GM12873 (cell line): ENCODE results near the gene GNLY.

Source experiments
- TF ChIP-seq, protein P1 (sequence below): IDR thresholded peaks from 2 replicates; pipeline ENCODE4 v1.5.1; 2012; ENCODE audit warnings: low read depth, mild to moderate bottlenecking, moderate library complexity, low read length, control low read depth; ENCODE audit not compliant: insufficient read depth; ENCODE audit errors: missing control alignments

The GNLY gene

DNA sequence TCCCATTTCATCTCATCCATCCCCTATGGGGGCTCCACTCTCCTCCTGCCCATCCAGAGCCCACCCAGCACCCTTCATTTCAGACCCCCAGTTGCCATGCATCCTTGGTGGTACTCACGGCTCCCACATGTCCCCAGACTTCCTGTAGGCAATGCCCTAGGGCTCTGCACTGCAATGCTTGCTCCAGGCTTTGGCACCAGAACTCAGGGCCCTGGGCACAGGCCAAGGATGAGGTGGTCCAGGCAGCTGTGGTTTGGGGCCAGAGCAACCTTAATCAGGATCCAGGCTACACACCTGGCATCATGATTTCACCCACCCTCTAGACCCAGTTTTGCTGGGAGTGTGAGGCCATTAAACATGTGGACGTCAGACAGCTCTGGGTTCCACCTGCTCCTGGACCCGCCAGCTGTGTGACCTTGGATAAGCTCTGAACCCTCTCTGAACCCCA, 26.6 kb upstream of the GNLY start:
- TF ChIP-seq, protein P1, sequence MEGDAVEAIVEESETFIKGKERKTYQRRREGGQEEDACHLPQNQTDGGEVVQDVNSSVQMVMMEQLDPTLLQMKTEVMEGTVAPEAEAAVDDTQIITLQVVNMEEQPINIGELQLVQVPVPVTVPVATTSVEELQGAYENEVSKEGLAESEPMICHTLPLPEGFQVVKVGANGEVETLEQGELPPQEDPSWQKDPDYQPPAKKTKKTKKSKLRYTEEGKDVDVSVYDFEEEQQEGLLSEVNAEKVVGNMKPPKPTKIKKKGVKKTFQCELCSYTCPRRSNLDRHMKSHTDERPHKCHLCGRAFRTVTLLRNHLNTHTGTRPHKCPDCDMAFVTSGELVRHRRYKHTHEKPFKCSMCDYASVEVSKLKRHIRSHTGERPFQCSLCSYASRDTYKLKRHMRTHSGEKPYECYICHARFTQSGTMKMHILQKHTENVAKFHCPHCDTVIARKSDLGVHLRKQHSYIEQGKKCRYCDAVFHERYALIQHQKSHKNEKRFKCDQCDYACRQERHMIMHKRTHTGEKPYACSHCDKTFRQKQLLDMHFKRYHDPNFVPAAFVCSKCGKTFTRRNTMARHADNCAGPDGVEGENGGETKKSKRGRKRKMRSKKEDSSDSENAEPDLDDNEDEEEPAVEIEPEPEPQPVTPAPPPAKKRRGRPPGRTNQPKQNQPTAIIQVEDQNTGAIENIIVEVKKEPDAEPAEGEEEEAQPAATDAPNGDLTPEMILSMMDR = no peak

DNA sequence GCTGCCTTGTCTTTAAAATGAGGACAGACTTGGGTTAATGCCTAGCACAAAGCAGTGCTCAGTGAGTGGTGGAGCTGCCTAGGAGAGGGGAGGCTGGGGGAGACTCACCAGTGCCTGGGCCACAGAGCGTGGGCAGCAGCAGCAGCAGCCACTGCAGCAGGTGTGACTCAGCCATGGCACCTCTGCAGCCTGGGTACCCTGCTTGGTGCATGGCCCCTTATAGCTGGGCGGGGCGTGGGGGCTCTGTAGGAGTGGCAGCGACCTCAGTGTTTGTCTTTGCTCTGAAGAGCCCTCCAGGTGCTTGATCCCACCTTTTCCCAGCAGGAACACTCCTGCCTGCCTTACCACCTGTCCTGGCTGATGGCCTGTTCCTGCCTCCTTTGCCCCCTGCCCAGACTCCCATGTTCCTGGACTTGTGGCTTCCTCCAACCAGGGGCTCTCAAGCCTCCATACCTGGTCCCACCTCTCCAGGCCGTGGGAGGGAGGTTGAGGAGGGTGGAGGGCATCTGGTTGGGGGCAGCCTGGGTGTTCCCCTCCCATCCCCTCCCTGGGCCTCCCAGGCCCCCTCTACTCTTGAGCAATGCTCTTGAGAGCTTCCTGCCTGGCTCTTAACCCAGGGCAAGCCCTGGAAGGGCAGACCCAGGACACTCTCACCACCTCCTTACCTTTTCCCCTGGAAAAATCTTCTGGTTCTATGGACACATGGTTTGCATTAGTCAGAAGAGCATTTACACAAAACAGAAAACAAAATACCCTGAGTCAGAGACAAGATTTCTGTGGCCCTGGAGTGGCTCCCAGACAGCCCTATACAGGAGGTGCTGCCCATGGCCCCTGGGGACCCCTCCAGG, 25.9 kb upstream of the GNLY start, which contains the start of gene SFTPB:
SFTPB (minus strand) TSS at position 191 of the 848 bp plus-strand sequence; CDS start at position 175, 16 bp downstream.
- TF ChIP-seq, protein P1 = no peak

DNA sequence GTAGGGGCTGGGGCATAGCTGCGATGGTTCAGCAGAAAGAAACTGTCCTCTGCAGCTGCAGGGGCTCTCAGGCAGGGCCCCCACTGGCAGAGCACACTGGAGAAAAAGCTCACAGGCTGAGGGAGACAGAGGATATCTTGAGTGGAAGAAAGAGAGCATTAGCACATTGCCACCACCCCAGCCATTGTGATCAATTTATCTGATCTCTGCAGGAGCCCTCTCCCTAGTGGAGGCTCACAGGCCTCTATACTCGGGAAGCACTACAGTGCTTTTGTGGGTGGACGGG, 25.4 kb upstream of the GNLY start:
- TF ChIP-seq, protein P1 = no peak

DNA sequence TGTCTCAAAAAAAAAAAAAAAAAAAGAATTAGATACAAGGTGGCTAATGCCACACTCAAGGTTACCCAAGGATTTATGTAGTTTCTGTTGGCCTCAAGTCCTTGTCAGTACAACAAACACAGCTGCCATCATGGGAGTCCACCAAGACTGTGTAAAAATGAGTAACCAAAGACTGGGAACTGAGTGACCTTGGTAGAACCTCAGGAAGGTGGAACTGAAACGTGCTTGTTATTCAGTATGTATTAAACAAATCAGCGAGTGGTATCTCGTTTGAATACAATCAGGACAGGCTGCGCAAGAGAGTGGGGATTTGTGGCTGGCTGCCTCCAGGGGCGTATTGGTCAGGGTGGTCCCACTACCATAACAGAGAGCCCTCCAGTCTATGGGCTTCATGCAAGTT, 24.6 kb upstream of the GNLY start:
- TF ChIP-seq, protein P1 = no peak

DNA sequence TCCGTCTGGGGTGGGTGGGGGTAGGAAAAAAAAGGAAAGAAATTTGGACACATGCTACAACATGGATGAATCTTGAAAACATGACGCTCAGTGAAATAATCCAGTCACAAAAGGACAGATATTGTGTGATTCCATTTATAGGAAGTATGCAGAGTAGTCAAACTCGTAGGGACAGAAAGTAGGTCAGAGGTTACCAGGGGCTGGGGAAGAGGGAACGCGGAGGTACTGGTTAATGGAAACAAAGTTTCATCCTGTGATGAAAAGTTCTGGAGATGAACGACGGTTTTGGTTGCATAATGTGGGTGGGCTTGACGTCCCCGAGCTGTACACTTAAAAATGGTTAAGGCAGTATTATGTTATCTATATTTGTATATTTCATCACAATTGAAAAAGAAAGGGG, 21.7 kb upstream of the GNLY start:
- TF ChIP-seq, protein P1 = no peak

DNA sequence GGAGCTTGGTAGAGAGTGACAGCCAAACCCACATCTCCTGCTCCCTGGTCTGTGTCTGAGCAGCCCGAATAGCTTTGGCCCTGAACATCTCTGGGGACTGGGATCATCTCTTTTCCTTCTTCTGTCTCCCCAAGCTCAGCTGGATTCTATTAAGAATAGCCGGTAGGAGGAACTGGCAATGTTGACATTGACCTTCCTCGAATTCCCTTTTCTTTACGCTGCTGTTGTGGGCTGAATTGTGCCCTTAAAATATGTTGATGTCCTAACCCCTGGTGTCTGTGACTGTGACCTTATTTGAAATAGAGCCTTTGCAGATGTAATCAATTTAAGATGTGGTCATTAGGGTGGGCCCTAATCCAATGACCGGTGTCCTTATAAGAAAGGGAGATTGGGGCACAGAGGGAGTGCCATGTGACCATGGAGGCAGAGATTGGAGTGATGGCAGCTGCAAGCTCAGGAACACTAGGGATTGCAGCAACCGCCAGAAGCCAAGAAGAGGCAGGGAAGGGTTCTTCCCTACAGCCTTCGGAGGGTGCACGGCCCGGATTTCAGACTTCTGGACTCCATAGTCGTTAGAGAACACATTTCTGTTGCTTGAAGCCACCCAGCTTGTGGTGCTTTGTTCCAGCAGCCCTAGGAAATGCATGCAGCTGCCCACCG, 20.3 kb upstream of the GNLY start:
- TF ChIP-seq, protein P1 = no peak

DNA sequence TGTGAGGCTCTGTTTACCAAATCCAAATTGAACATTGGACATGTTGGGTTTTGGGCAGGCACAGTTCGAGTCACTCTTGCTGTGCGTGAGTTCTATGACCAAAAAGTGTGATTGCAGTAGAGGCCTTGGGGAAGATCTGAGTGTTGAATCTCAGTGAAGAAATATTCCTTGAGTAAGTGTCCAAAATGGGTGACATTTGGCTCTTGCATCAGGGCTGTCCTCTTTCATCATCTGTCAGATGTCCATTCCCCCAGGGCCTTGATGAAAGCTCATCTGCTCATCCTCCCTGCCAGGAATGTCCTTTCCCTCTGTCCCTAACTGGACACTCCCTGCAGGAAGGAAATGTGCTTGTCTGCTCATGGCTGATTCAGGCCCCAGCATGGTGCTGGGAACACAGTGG, 19.7 kb upstream of the GNLY start:
- TF ChIP-seq, protein P1 = no peak
